ENCODE measurements around the gene SALL1.

DNA sequence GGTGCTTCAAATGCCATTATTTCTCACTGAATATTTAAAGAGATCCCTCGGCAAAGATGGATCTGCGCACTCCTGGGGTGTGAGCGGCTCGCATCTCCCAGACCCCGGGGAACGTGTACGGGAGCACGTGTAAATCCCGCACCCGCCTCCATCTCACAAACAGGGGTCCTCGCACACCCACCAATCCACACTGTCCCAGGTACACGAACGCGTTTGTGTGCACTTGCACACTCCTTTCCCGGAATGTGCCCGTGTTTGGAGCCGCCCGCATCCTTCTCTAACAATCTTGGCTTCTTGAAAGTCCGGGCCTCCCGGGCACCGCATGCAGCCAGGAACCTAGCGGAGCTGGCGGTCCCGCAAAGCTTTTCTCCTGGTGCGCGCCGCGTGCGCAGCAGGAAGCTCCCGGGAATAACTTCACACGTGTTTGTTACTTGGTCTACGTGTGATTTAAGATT is 2.5 kb upstream of the SALL1 start:
- TF ChIP-seq POLR2A (IDR thresholded peaks at IDR 0.05; ENCODE audit: low read depth, low read length) (no peak), POLR2AphosphoS5 (IDR thresholded peaks at IDR 0.05; ENCODE audit: low read depth, low read length) (no peak), POU2F2 (IDR thresholded peaks at IDR 0.05; ENCODE audit: low read depth, low read length) (no peak), TAF1 (IDR thresholded peaks at IDR 0.05; ENCODE audit: low read depth, low read length) (no peak), SPI1 (IDR thresholded peaks at IDR 0.05; ENCODE audit: low read depth, low read length) (no peak)
